ENCODE results near the gene CDKL5.

GRCh38 chrX:18424482-18425198 lies 768 bp upstream of the CDKL5 start:
- TF ChIP-seq CTCF (IDR thresholded peaks at IDR 0.05) (no peak), POLR2A (IDR thresholded peaks at IDR 0.05) (no peak)

Measured in adrenal gland (tissue), 5 donors.